Panc1 (cell line): ENCODE results near the gene HNRNPAB. TPM values are rescaled to one million over a fixed set of nuclear protein-coding genes. Genes with fewer than 3 reads are reported as not detected.

Experiments
- ATAC-seq: fragments of 200-7000 bp; cut with Tn5 transposase; 2 replicates; pipeline ENCODE4 v1.9.1; 2020; ENCODE audit warnings: mild to moderate bottlenecking, moderate library complexity
- BruUV-seq: library from RNA; stranded (reverse); fragments of 400-500 nt; replicated peaks from 2 replicates; lab custom pipeline; 2021; lab: Mats Ljungman, UMichigan
- CTCF ChIA-PET: fragments of 300-600 bp; sonication (Branson Sonifier 250); formaldehyde crosslinking; loops from one replicate; lab custom pipeline; 2022; ENCODE audit warnings: antibody characterized with exemption; lab: Charles Lee
- POLR2A ChIA-PET: fragments of 300-600 bp; sonication (Branson Sonifier 250); formaldehyde crosslinking; loops from one replicate; lab custom pipeline; 2022; ENCODE audit warnings: antibody characterized with exemption; lab: Charles Lee
- DNase-seq: peaks from one replicate; pipeline ENCODE4 v3.0.0-alpha.2; 2010; ENCODE audit warnings: low read depth, low spot score
- H3K27ac ChIP-seq: 2 replicates; pipeline ENCODE4 v1.5.1; 2011; ENCODE audit warnings: mild to moderate bottlenecking, low read length, inconsistent platforms
- H3K27me3 ChIP-seq: fragments of 200-500 bp; sonication (Bioruptor generic); 2 replicates; pipeline ENCODE4 v1.6.0; 2014; ENCODE audit warnings: low read length, inconsistent platforms; ENCODE audit not compliant: control insufficient read depth, insufficient read depth
- H3K36me3 ChIP-seq: fragments of 200-500 bp; sonication (Bioruptor generic); 2 replicates; pipeline ENCODE4 v1.5.1; 2014; ENCODE audit warnings: inconsistent platforms, mild to moderate bottlenecking, low read length, moderate library complexity; ENCODE audit not compliant: control insufficient read depth, insufficient read depth
- H3K4me1 ChIP-seq: 2 replicates; pipeline ENCODE4 v1.5.1; 2011; ENCODE audit warnings: inconsistent platforms, mild to moderate bottlenecking, low read length, moderate library complexity; ENCODE audit not compliant: control insufficient read depth, insufficient read depth
- H3K4me3 ChIP-seq, 2 experiments: 2 replicates each; pipeline ENCODE4 v1.5.1; 2011 to 2012; ENCODE audit warnings: low read depth in 2 of 2, low read length in 2 of 2, mild to moderate bottlenecking in 2 of 2, inconsistent platforms in 1 of 2, moderate library complexity in 1 of 2
- H3K9me3 ChIP-seq: fragments of 200-500 bp; sonication (Bioruptor generic); 2 replicates; pipeline ENCODE4 v1.5.1; 2014; ENCODE audit warnings: low read depth, mild to moderate bottlenecking, inconsistent platforms, low read length, moderate library complexity; ENCODE audit not compliant: control insufficient read depth, insufficient read depth
- CTCF ChIP-seq: fragments of 450-650 bp; IDR thresholded peaks from 2 replicates; pipeline ENCODE4 v1.5.1; 2017; ENCODE audit warnings: mild to moderate bottlenecking
- POLR2AphosphoS5 ChIP-seq: IDR thresholded peaks from 2 replicates; pipeline ENCODE4 v1.6.1; 2012; ENCODE audit warnings: mild to moderate bottlenecking, low read depth, low read length, moderate library complexity
- SIN3A ChIP-seq: IDR thresholded peaks from 2 replicates; pipeline ENCODE4 v1.6.1; 2012; ENCODE audit warnings: low read depth, mild to moderate bottlenecking, low read length, moderate library complexity, borderline replicate concordance; ENCODE audit not compliant: insufficient read depth
- TCF7L2 ChIP-seq: IDR thresholded peaks from 2 replicates; pipeline ENCODE4 v1.6.1; 2011; ENCODE audit warnings: mild to moderate bottlenecking, low read depth, low read length, inconsistent platforms
- in situ Hi-C: cut with HindIII; loops from 2 replicates; pipeline ENCODE4 v1.10.0; 2016; ENCODE audit warnings: low sequenced_read_pairs, low pct_unique_long_range_greater_than_20kb
- intact Hi-C: fragments of 100-400 bp; cut with micrococcal nuclease; formaldehyde crosslinking; loops from one replicate; pipeline ENCODE4 v1.10.0; 2022; ENCODE audit not compliant: unreplicated experiment
- total RNA-seq: library from RNA; stranded (reverse); gene quantifications from one replicate; pipeline ENCODE4 v1.2.1, GENCODE V29; 2021; ENCODE audit not compliant: unreplicated experiment
- TF ChIP-seq, protein P1 (sequence below), 2 experiments: IDR thresholded peaks; 2 replicates each; pipeline ENCODE4 v1.6.1; 2011 to 2012; ENCODE audit warnings: low read depth in 2 of 2, control low read depth in 1 of 2, low read length in 1 of 2, mild to moderate bottlenecking in 1 of 2, moderate library complexity in 1 of 2; ENCODE audit not compliant: insufficient read depth in 1 of 2

Gene HNRNPAB
- total RNA-seq, 1 experiment from 2014 or later, result 273 TPM

DNA sequence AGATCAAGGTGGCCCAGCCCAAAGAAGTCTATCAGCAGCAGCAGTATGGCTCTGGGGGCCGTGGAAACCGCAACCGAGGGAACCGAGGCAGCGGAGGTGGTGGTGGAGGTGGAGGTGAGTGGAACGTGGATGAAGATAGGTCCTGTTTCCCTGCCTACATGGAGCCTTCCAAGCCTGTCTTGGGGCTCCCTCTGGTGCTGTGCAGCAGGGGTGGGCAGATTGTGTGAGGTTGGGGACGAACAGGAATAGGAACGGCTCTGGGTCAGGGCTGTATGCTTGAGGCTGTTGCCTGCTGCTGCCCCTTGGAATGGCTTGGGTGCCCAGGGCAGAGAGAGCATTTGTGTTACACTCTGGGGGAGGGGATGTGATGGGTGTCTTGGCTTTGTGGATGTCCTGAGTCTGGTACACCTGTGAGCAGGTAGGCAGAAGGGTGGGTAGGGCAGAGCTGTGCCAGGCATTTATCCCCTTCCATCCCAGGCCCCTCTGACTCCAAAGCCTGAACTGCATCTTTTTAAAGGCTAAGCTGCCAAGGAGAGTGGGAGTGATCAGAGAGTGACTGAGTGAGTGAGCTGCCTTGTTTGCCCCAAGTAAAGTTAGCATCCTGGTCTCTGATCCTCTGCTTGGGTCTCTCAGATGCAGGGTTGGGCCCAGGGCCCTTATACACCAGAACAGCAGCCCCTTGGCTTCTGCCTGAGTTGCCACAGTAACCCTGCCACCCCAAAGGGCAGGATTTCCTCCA, 5.2 kb downstream of the HNRNPAB start:
- ATAC-seq, result no peak
- intact Hi-C loops (no loop called here), in situ Hi-C loops (no loop called here)
- Histone ChIP-seq H3K4me1 (peaks cover 41% of the 10 kb centered on the region), H3K9me3 (no peaks in the 10 kb centered on the region), H3K36me3 (peaks cover 27% of the 10 kb centered on the region), H3K4me3 (no peak overlapping the region), H3K27ac (no peak overlapping the region; the same call in 1 of the 2 replicates), H3K27me3 (no peaks in the 10 kb centered on the region)
- ChIA-PET POLR2A (interaction anchor here (0.6 kb wide), 1 partner anchor 1281 kb away, joined by 6 read pairs; no protein-coding TSS in a partner anchor), CTCF (no interaction called here)
- TF ChIP-seq TCF7L2, result no peak
- peak; percentile 23; the same call in 1 of the 2 replicates for TF ChIP-seq POLR2AphosphoS5
- DNase-seq, result no peak
- BruUV-seq, result no TSS peak

GRCh38 chr5:178210073-178210535, 5.8 kb downstream of the HNRNPAB start:
- POLR2A ChIA-PET, result interaction anchor here (0.6 kb wide), 1 partner anchor 1281 kb away, joined by 6 read pairs; no protein-coding TSS in a partner anchor
- DNase-seq (no peak), ATAC-seq (no peak)
- CTCF ChIA-PET, result no interaction called here
- BruUV-seq, result no TSS peak
- Histone ChIP-seq H3K9me3 (no peaks in the 10 kb centered on the region), H3K4me1 (peaks cover 41% of the 10 kb centered on the region), H3K27ac (no peak overlapping the region; the same call in 1 of the 2 replicates), H3K27me3 (no peaks in the 10 kb centered on the region), H3K36me3 (peaks cover 27% of the 10 kb centered on the region), H3K4me3 (no peak overlapping the region)
- in situ Hi-C loops (no loop called here), intact Hi-C loops (no loop called here)
- TF ChIP-seq SIN3A, result no peak
- TF ChIP-seq TCF7L2, result no peak
- no peak for TF ChIP-seq CTCF
- TF ChIP-seq, protein P1, sequence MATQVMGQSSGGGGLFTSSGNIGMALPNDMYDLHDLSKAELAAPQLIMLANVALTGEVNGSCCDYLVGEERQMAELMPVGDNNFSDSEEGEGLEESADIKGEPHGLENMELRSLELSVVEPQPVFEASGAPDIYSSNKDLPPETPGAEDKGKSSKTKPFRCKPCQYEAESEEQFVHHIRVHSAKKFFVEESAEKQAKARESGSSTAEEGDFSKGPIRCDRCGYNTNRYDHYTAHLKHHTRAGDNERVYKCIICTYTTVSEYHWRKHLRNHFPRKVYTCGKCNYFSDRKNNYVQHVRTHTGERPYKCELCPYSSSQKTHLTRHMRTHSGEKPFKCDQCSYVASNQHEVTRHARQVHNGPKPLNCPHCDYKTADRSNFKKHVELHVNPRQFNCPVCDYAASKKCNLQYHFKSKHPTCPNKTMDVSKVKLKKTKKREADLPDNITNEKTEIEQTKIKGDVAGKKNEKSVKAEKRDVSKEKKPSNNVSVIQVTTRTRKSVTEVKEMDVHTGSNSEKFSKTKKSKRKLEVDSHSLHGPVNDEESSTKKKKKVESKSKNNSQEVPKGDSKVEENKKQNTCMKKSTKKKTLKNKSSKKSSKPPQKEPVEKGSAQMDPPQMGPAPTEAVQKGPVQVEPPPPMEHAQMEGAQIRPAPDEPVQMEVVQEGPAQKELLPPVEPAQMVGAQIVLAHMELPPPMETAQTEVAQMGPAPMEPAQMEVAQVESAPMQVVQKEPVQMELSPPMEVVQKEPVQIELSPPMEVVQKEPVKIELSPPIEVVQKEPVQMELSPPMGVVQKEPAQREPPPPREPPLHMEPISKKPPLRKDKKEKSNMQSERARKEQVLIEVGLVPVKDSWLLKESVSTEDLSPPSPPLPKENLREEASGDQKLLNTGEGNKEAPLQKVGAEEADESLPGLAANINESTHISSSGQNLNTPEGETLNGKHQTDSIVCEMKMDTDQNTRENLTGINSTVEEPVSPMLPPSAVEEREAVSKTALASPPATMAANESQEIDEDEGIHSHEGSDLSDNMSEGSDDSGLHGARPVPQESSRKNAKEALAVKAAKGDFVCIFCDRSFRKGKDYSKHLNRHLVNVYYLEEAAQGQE (IDR thresholded peaks at IDR 0.05; ENCODE audit: insufficient read depth in 1 of 2, low read depth in 2 of 2, low read length in 1 of 2), result no peak

DNA sequence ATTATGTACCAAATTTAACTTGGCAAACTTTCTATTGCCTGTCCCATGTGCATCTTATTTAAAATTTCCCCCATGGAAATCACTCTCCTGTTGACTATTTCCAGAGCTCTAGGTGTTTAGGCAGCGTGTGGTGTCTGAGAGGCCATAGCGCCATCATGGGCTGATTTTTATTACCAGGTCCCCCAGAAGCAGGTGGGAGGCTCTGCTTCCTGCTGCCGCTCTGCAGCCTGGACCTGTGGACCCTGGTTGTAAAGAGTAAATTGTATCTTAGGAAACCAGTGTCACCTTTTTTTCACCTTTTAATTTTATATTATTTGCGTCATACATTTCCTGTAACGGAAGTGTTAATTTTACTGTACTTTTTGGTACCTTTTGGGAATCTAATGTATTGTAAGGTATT, 6.4 kb downstream of the HNRNPAB start:
- BruUV-seq, result TSS peak; percentile 50
- ATAC-seq, result no peak

More for the DNA sequence above, 6.4 kb downstream of the HNRNPAB start:
- no peaks in the 10 kb centered on the region for H3K27me3 ChIP-seq
- in situ Hi-C loops (no loop called here), intact Hi-C loops (no loop called here)
- no peak for DNase-seq
- CTCF ChIA-PET, result no interaction called here
- POLR2A ChIA-PET, result interaction anchor here (0.6 kb wide), 2 partner anchors 20 to 1643 kb away, joined by 9 read pairs; no protein-coding TSS in a partner anchor
- H3K9me3 ChIP-seq, result no peaks in the 10 kb centered on the region
- peaks cover 41% of the 10 kb centered on the region for H3K4me1 ChIP-seq
- peaks cover 21% of the 10 kb centered on the region for H3K36me3 ChIP-seq
- no peak overlapping the region for H3K4me3 ChIP-seq
- no peak overlapping the region for H3K27ac ChIP-seq
- TF ChIP-seq SIN3A (0 out of 2 replicates have a peak, but pooled peaks have one; percentile 30), TCF7L2 (no peak)
